ENCODE data around the gene CCS. TPM values are rescaled to one million over a fixed set of nuclear protein-coding genes. Genes with fewer than 3 reads are reported as not detected.

Gene CCS
- total and polyA plus RNA-seq, 2 donors (not counting 1 experiment from before 2014, with no cell fraction given), result 22.5 to 42.4 TPM

DNA sequence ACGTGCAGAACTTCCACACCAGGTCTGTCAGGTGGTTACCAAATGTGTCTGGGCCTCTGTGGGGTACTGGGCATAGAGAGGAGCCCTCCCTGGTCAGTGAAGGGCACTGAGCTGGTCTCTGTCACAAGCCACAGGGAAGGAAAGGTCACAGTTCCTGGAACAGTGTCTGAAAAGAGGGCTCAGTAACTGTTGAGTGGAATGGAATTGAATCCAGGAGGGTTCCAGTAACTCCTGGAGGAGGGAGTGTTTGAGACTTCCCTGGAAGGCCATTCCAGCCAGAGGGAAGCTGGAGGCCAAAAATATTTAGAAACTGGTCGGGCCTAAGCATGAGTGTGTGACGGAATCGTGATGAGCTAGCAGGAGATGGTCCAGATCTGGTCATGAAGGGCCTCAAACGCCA is 38.4 kb upstream of the CCS start:
- DNase-seq (ENCODE audit: low read depth in 2 of 2), result no peak
- no peaks in the 10 kb centered on the region for H3K36me3 ChIP-seq (ENCODE audit: control insufficient read depth, insufficient read depth, low read length)
- no peak overlapping the region for H2AFZ ChIP-seq (ENCODE audit: low read length)
- H3K27ac ChIP-seq (ENCODE audit: insufficient read depth, low read length), result no peak overlapping the region
- no peaks in the 10 kb centered on the region for H3K79me2 ChIP-seq (ENCODE audit: control insufficient read depth, insufficient read depth, low read length)
- no peak for TF ChIP-seq EZH2 (IDR thresholded peaks at IDR 0.05; ENCODE audit: low read length, missing control alignments)
- TF ChIP-seq, protein P1, sequence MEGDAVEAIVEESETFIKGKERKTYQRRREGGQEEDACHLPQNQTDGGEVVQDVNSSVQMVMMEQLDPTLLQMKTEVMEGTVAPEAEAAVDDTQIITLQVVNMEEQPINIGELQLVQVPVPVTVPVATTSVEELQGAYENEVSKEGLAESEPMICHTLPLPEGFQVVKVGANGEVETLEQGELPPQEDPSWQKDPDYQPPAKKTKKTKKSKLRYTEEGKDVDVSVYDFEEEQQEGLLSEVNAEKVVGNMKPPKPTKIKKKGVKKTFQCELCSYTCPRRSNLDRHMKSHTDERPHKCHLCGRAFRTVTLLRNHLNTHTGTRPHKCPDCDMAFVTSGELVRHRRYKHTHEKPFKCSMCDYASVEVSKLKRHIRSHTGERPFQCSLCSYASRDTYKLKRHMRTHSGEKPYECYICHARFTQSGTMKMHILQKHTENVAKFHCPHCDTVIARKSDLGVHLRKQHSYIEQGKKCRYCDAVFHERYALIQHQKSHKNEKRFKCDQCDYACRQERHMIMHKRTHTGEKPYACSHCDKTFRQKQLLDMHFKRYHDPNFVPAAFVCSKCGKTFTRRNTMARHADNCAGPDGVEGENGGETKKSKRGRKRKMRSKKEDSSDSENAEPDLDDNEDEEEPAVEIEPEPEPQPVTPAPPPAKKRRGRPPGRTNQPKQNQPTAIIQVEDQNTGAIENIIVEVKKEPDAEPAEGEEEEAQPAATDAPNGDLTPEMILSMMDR (conservative IDR thresholded peaks at IDR 0.05 in 1 of 2, IDR thresholded peaks at IDR 0.05 in 1 of 2; ENCODE audit: low read depth in 1 of 2, low read length in 2 of 2), result no peak
- H4K20me1 ChIP-seq (ENCODE audit: control insufficient read depth, extremely low read depth, insufficient read depth, low read length), result no peaks in the 10 kb centered on the region
- H3K4me1 ChIP-seq (ENCODE audit: control insufficient read depth, extremely low read depth, insufficient read depth, low read length), result no peaks in the 10 kb centered on the region
- no peak overlapping the region for H3K4me2 ChIP-seq (ENCODE audit: extremely low read depth, insufficient read depth, low read length)
- H3K27me3 ChIP-seq (ENCODE audit: control insufficient read depth, insufficient read depth, low read length), result peaks cover 13% of the 10 kb centered on the region
- H3K9ac ChIP-seq (ENCODE audit: insufficient read depth, low read length), result no peak overlapping the region
- no peaks in the 10 kb centered on the region for H3K9me3 ChIP-seq (ENCODE audit: control insufficient read depth, insufficient read depth, low read depth, low read length)
- H3K4me3 ChIP-seq (replicated peaks in 1 of 4; ENCODE audit: control extremely low read depth in 1 of 4, insufficient read depth in 1 of 4, low read depth in 3 of 4, low read length in 4 of 4), result no peak overlapping the region

DNA sequence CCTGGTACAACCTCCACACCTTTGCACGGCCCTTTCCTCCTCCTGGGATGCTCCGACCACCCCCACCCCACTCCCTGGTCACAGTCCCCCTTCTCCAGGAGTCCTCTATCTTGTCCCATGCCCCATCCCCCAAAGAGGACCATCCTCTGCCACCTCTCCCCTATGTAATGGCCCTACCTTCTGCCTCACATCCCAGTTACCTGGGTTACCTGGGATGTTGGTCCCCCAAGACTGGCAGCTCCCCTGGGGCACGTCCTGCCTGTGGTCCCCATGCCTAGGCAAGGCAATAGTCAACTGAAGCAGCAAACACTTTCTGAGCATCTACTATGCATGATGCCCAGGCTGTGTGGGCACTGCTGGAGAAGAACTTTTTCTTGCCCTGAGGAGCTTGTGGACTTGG is 37.6 kb upstream of the CCS start:
- H4K20me1 ChIP-seq (ENCODE audit: control insufficient read depth, extremely low read depth, insufficient read depth, low read length), result no peaks in the 10 kb centered on the region
- H3K9me3 ChIP-seq (ENCODE audit: control insufficient read depth, insufficient read depth, low read depth, low read length), result no peaks in the 10 kb centered on the region
- no peaks in the 10 kb centered on the region for H3K79me2 ChIP-seq (ENCODE audit: control insufficient read depth, insufficient read depth, low read length)
- no peak overlapping the region for H3K9ac ChIP-seq (ENCODE audit: insufficient read depth, low read length)
- no peak overlapping the region for H2AFZ ChIP-seq (ENCODE audit: low read length)
- no peaks in the 10 kb centered on the region for H3K4me1 ChIP-seq (ENCODE audit: control insufficient read depth, extremely low read depth, insufficient read depth, low read length)
- no peak overlapping the region for H3K4me3 ChIP-seq (replicated peaks in 1 of 4; ENCODE audit: control extremely low read depth in 1 of 4, insufficient read depth in 1 of 4, low read depth in 3 of 4, low read length in 4 of 4)
- no peak for DNase-seq (ENCODE audit: low read depth in 2 of 2)
- H3K27ac ChIP-seq (ENCODE audit: insufficient read depth, low read length), result no peak overlapping the region
- TF ChIP-seq, protein P1 (conservative IDR thresholded peaks at IDR 0.05 in 1 of 2, IDR thresholded peaks at IDR 0.05 in 1 of 2; ENCODE audit: low read depth in 1 of 2, low read length in 2 of 2), result no peak
- no peak for TF ChIP-seq EZH2 (IDR thresholded peaks at IDR 0.05; ENCODE audit: low read length, missing control alignments)
- no peaks in the 10 kb centered on the region for H3K36me3 ChIP-seq (ENCODE audit: control insufficient read depth, insufficient read depth, low read length)
- H3K27me3 ChIP-seq (ENCODE audit: control insufficient read depth, insufficient read depth, low read length), result peaks cover 18% of the 10 kb centered on the region
- no peak overlapping the region for H3K4me2 ChIP-seq (ENCODE audit: extremely low read depth, insufficient read depth, low read length)

DNA sequence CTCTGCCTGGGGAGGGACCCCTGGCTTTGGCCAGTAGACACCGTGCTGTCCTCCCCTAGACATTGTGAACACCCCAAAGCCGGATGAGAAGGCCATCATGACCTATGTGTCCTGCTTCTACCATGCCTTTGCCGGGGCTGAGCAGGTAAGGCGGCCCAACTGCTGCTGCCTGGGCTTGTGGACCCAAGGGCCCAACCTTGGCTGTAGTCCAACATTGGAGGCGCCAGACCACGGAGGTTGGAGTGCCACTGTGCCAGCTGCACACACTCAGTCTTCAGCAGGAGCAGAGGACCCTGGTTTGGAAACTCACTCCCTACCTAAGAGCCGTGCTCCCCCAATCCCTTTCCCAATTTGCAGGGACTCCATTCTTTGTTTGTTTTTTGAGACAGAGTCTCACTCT is 36.9 kb upstream of the CCS start:
- no peak overlapping the region for H2AFZ ChIP-seq (ENCODE audit: low read length)
- no peaks in the 10 kb centered on the region for H3K36me3 ChIP-seq (ENCODE audit: control insufficient read depth, insufficient read depth, low read length)
- TF ChIP-seq EZH2 (IDR thresholded peaks at IDR 0.05; ENCODE audit: low read length, missing control alignments), result no peak
- TF ChIP-seq, protein P1 (conservative IDR thresholded peaks at IDR 0.05 in 1 of 2, IDR thresholded peaks at IDR 0.05 in 1 of 2; ENCODE audit: low read depth in 1 of 2, low read length in 2 of 2), result no peak
- H3K4me1 ChIP-seq (ENCODE audit: control insufficient read depth, extremely low read depth, insufficient read depth, low read length), result no peaks in the 10 kb centered on the region
- H3K27ac ChIP-seq (ENCODE audit: insufficient read depth, low read length), result no peak overlapping the region
- H3K9ac ChIP-seq (ENCODE audit: insufficient read depth, low read length), result no peak overlapping the region
- no peaks in the 10 kb centered on the region for H4K20me1 ChIP-seq (ENCODE audit: control insufficient read depth, extremely low read depth, insufficient read depth, low read length)
- H3K9me3 ChIP-seq (ENCODE audit: control insufficient read depth, insufficient read depth, low read depth, low read length), result no peaks in the 10 kb centered on the region
- H3K27me3 ChIP-seq (ENCODE audit: control insufficient read depth, insufficient read depth, low read length), result peaks cover 16% of the 10 kb centered on the region
- H3K4me2 ChIP-seq (ENCODE audit: extremely low read depth, insufficient read depth, low read length), result no peak overlapping the region
- no peak overlapping the region for H3K4me3 ChIP-seq (replicated peaks in 1 of 4; ENCODE audit: control extremely low read depth in 1 of 4, insufficient read depth in 1 of 4, low read depth in 3 of 4, low read length in 4 of 4)
- DNase-seq (ENCODE audit: low read depth in 2 of 2), result no peak
- no peaks in the 10 kb centered on the region for H3K79me2 ChIP-seq (ENCODE audit: control insufficient read depth, insufficient read depth, low read length)
